Glomerular visceral epithelial cell (primary cell): Measurements from ENCODE around the gene DDX24.

Source experiments
- DNase-seq: peaks from one replicate; pipeline ENCODE4 v3.0.0-alpha.2; 2016; ENCODE audit errors: extremely low spot score

DDX24 gene

GRCh38 chr14:94080621-94081385, at the start of gene DDX24, which contains the start of gene IFI27L1:
TSS of gene DDX24 (minus strand) at chr14:94081202. CDS start at chr14:94079742, 1,460 bp downstream.
TSS of gene IFI27L1 (plus strand) at chr14:94081310. CDS start at chr14:94096938, 15,628 bp downstream.
- DNase-seq = peak; percentile 97

GRCh38 chr14:94129758-94130414, 48.9 kb upstream of the DDX24 start:
- DNase-seq = peak; percentile 56

GRCh38 chr14:94129111-94129757, 48.2 kb upstream of the DDX24 start, which contains the start of gene IFI27L2:
TSS of gene IFI27L2 (minus strand) at chr14:94129604. CDS start at chr14:94129564, 40 bp downstream.
- DNase-seq = peak; percentile 88

GRCh38 chr14:94128216-94128839, 47.3 kb upstream of the DDX24 start:
- DNase-seq = no peak

GRCh38 chr14:94127330-94127729, 46.3 kb upstream of the DDX24 start:
- DNase-seq = no peak

GRCh38 chr14:94126800-94127199, 45.8 kb upstream of the DDX24 start:
- DNase-seq = no peak

GRCh38 chr14:94126419-94126677, 45.3 kb upstream of the DDX24 start:
- no peak for DNase-seq

- DNase-seq = no peak
These were observed 44.8 kb upstream of the DDX24 start for GRCh38 chr14:94125659-94126418.

- DNase-seq = no peak
These were observed 43.8 kb upstream of the DDX24 start for GRCh38 chr14:94124582-94125377.

GRCh38 chr14:94123868-94124267, 42.9 kb upstream of the DDX24 start:
- peak; percentile 61 for DNase-seq

- no peak for DNase-seq
These were observed 42.3 kb upstream of the DDX24 start for GRCh38 chr14:94123296-94123695.

- DNase-seq = no peak
These were observed 41.4 kb upstream of the DDX24 start for GRCh38 chr14:94122438-94122837.

GRCh38 chr14:94121485-94121884, 40.5 kb upstream of the DDX24 start:
- no peak for DNase-seq

GRCh38 chr14:94120667-94121340, 39.8 kb upstream of the DDX24 start:
- DNase-seq = no peak

GRCh38 chr14:94119071-94119470, 38.1 kb upstream of the DDX24 start:
- no peak for DNase-seq

- DNase-seq = no peak
These were observed 36.9 kb upstream of the DDX24 start for GRCh38 chr14:94117856-94118255.

GRCh38 chr14:94116701-94117100, 35.7 kb upstream of the DDX24 start:
- no peak for DNase-seq

GRCh38 chr14:94115631-94116030, 34.6 kb upstream of the DDX24 start:
- no peak for DNase-seq

- no peak for DNase-seq
These were observed 34.1 kb upstream of the DDX24 start for GRCh38 chr14:94115058-94115591.

- no peak for DNase-seq
These were observed 33.6 kb upstream of the DDX24 start for GRCh38 chr14:94114589-94115057.
